GM12878 (cell line): ENCODE measurements around the gene CST2. TPM values are rescaled to one million over a fixed set of nuclear protein-coding genes. Genes with fewer than 3 reads are reported as not detected.

ENCODE experiments used
- ATAC-seq: fragments of 200-7000 bp; cut with Tn5 transposase; 3 replicates; pipeline ENCODE4 v1.9.1; 2020; ENCODE audit warnings: mild to moderate bottlenecking, moderate library complexity
- BruUV-seq: library from RNA; stranded (reverse); fragments of 400-500 nt; replicated peaks from 2 replicates; lab custom pipeline; 2021; lab: Mats Ljungman, UMichigan
- CTCF ChIA-PET: fragments of 300-600 bp; sonication (Branson Sonifier 250); formaldehyde crosslinking; extraction: SDS; loops from one replicate; lab custom pipeline; 2021; ENCODE audit warnings: inconsistent platforms; lab: Yijun Ruan, JAX
- POLR2A ChIA-PET: fragments of 350-600 bp; formaldehyde crosslinking; extraction: SDS; loops from one replicate; lab custom pipeline; 2021; ENCODE audit warnings: inconsistent platforms; lab: Charles Lee
- RAD21 ChIA-PET: fragments of 300-600 bp; sonication (Branson Sonifier 250); formaldehyde crosslinking; loops from one replicate; lab custom pipeline; 2023; ENCODE audit warnings: antibody characterized with exemption; ENCODE audit not compliant: unreplicated experiment; lab: Charles Lee
- SMC1A ChIA-PET: fragments of 300-600 bp; sonication (Branson Sonifier 250); formaldehyde crosslinking; loops from one replicate; lab custom pipeline; 2023; ENCODE audit not compliant: unreplicated experiment, uncharacterized antibody; lab: Charles Lee
- DNase-seq: peaks from one replicate; pipeline ENCODE4 v3.0.0-alpha.2; 2011; ENCODE audit warnings: low read depth, low spot score
- FAIRE-seq: peaks from 3 replicates; lab custom pipeline; 2011; peaks lifted over from hg19 to GRCh38; lab: Jason Lieb, UNC
- H2AFZ ChIP-seq: 2 replicates; pipeline ENCODE4 v1.6.0; 2011; ENCODE audit warnings: low read depth, low read length, control low read depth; ENCODE audit not compliant: control insufficient read depth
- H3K27ac ChIP-seq: 2 replicates; pipeline ENCODE4 v1.5.1; 2011; ENCODE audit warnings: control low read depth; ENCODE audit not compliant: control insufficient read depth, insufficient read depth
- H3K27me3 ChIP-seq, 2 experiments: replicated peaks in 1 of 2; 2 replicates each; pipeline versions ENCODE4 v1.6.0 to v1.6.1; 2011; ENCODE audit warnings: low read length in 1 of 2; ENCODE audit not compliant: control insufficient read depth in 2 of 2, insufficient read depth in 2 of 2
- H3K36me3 ChIP-seq, 2 experiments: 2 replicates each; pipeline ENCODE4 v1.5.1; 2011; ENCODE audit warnings: low read length in 1 of 2; ENCODE audit not compliant: control insufficient read depth in 2 of 2, insufficient read depth in 2 of 2
- H3K4me1 ChIP-seq: 2 replicates; pipeline ENCODE4 v1.6.1; 2011; ENCODE audit warnings: mild to moderate bottlenecking, low read length, moderate library complexity, mixed read lengths; ENCODE audit not compliant: control insufficient read depth, insufficient read depth
- H3K4me2 ChIP-seq: 2 replicates; pipeline ENCODE4 v1.6.0; 2011; ENCODE audit warnings: control low read depth; ENCODE audit not compliant: control insufficient read depth, insufficient read depth
- H3K4me3 ChIP-seq: fragments of 200-600 bp; sonication (generic); 2 replicates; pipeline ENCODE4 v1.5.1; 2016
- H3K79me2 ChIP-seq: 2 replicates; pipeline ENCODE4 v1.6.0; 2011; ENCODE audit warnings: low read length; ENCODE audit not compliant: control insufficient read depth, insufficient read depth
- H3K9ac ChIP-seq: 2 replicates; pipeline ENCODE4 v1.8.0; 2011; ENCODE audit warnings: low read length, control low read depth, mixed read lengths; ENCODE audit not compliant: control insufficient read depth, insufficient read depth
- H3K9me3 ChIP-seq: replicated peaks from 3 replicates; pipeline ENCODE4 v1.5.1; 2011; ENCODE audit warnings: mild to moderate bottlenecking, low read length; ENCODE audit not compliant: control insufficient read depth, insufficient read depth
- H4K20me1 ChIP-seq: 2 replicates; pipeline ENCODE4 v1.6.0; 2011; ENCODE audit not compliant: control insufficient read depth, insufficient read depth
- BRCA1 ChIP-seq: IDR thresholded peaks from 2 replicates; pipeline ENCODE4 v1.6.1; 2011; ENCODE audit warnings: low read depth, low read length, improper control_type of control experiment
- ESRRA ChIP-seq: IDR thresholded peaks from 2 replicates; pipeline ENCODE4 v1.6.1; 2012; ENCODE audit warnings: mild to moderate bottlenecking, low read length, improper control_type of control experiment
- HCFC1 ChIP-seq: fragments of 150-350 bp; IDR thresholded peaks from 2 replicates; pipeline ENCODE4 v1.6.1; 2014; ENCODE audit warnings: low read length
- MXI1 ChIP-seq: fragments of 150-350 bp; IDR thresholded peaks from 2 replicates; pipeline ENCODE4 v1.6.1; 2011; ENCODE audit warnings: low read depth, mild to moderate bottlenecking, inconsistent platforms, low read length, improper control_type of control experiment
- NRF1 ChIP-seq: conservative IDR thresholded peaks from 2 replicates; pipeline ENCODE4 v1.6.1; 2011; ENCODE audit warnings: mild to moderate bottlenecking, low read depth, low read length, improper control_type of control experiment
- SMAD1 ChIP-seq: fragments of 450-650 bp; IDR thresholded peaks from 2 replicates; pipeline ENCODE4 v1.6.1; 2018; ENCODE audit warnings: mild to moderate bottlenecking, low read depth; ENCODE audit not compliant: partially characterized antibody
- SMARCA5 ChIP-seq: fragments of 450-650 bp; IDR thresholded peaks from 2 replicates; pipeline ENCODE4 v1.6.1; 2017; ENCODE audit warnings: mild to moderate bottlenecking
- YY1 ChIP-seq: IDR thresholded peaks from 2 replicates; pipeline ENCODE4 v1.6.1; 2011; ENCODE audit warnings: low read depth, mild to moderate bottlenecking, low read length
- ZNF24 ChIP-seq: fragments of 450-650 bp; IDR thresholded peaks from 2 replicates; pipeline ENCODE4 v1.6.1; 2017; ENCODE audit warnings: antibody characterized with exemption, mild to moderate bottlenecking
- WGBS: methylation state at CpG from one replicate; pipeline ENCODE4 v1.1.6; 2016; ENCODE audit warnings: low lambda C conversion rate; ENCODE audit not compliant: insufficient replicate concordance, insufficient coverage; ENCODE audit errors: missing lambda C conversion rate; 5-methylcytosine and 5-hydroxymethylcytosine counted together
- in situ Hi-C: fragments of 300-500 bp; cut with MboI; formaldehyde crosslinking; loops from 9 replicates; pipeline ENCODE4 v1.14.3; 2018; ENCODE audit warnings: mixed read lengths
- intact Hi-C: fragments of 100-400 bp; cut with micrococcal nuclease; formaldehyde crosslinking; loops from one replicate; pipeline ENCODE4 v1.14.2; 2022; ENCODE audit not compliant: unreplicated experiment
- polyA plus RNA-seq, 11 experiments: library from polyadenylated mRNA; depleted of rRNA in 4 of 11; unstranded in 6 of 11; stranded (reverse) in 5 of 11; fragments of >200 nt; fragmentation: Nextera tagmentation in 4 of 11; fragmentation: Illumina TruSeq in 1 of 11; extraction: Ambion mirVana in 4 of 11; extraction: Trizol in 1 of 11; gene quantifications; 1 replicate in 1 of 11; 2 replicates in 10 of 11; pipeline versions ENCODE4 v1.2.1 to v1.2.3, GENCODE V29; 2011 to 2016; ENCODE audit warnings: inconsistent platforms in 2 of 11, missing spikeins in 2 of 11, low read depth in 1 of 11
- total RNA-seq, 4 experiments: library from RNA; depleted of rRNA in 3 of 4; stranded (reverse); fragments of >200 nt in 3 of 4; fragmentation: Illumina TruSeq in 1 of 4; extraction: Trizol in 1 of 4; gene quantifications; 2 replicates each; pipeline versions ENCODE4 v1.2.1 to v1.2.3, GENCODE V29; 2013 to 2021
- TF ChIP-seq, protein P1 (sequence below): fragments of 450-650 bp; IDR thresholded peaks from 2 replicates; pipeline ENCODE4 v1.6.1; 2014; ENCODE audit warnings: mild to moderate bottlenecking
- TF ChIP-seq, protein P2 (sequence below): fragments of 150-350 bp; IDR thresholded peaks from 2 replicates; pipeline ENCODE4 v1.6.1; 2016; ENCODE audit warnings: low read depth, low read length
- TF ChIP-seq, protein P3 (sequence below): fragments of 450-650 bp; formaldehyde crosslinking; IDR thresholded peaks from 2 replicates; pipeline ENCODE4 v1.4.0; 2022; ENCODE audit warnings: mild to moderate bottlenecking, moderate library complexity

The CST2 gene
- total and polyA plus RNA-seq, 10 of the 15 experiments (the other 5 are each of a cell fraction or from before 2014, with no cell fraction given), result not detected

DNA sequence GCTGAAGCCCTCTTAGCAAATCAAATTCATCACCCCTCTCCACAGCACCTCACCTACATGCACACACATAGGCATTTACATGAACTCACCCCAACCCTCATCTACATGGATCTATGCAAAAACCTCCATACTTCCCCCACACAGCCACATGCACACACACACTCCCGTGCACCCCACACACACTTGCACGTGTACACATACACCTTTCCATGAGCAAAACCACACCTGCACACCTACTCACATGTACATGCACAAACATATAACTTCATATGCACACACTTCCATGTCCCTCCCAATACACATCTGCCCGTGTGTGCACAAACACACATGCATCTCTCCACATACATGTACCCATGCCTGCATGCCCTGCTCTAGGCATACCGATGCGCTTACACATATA, 29.7 kb upstream of the CST2 start:
- H3K4me3 ChIP-seq, result no peak overlapping the region
- DNase-seq, result no peak
- H3K4me1 ChIP-seq, result no peaks in the 10 kb centered on the region
- H3K79me2 ChIP-seq, result no peaks in the 10 kb centered on the region
- intact Hi-C loops, result no loop called here
- H3K9me3 ChIP-seq, result no peaks in the 10 kb centered on the region
- no TSS peak for BruUV-seq
- no peaks in the 10 kb centered on the region for H3K36me3 ChIP-seq
- 44% methylated on average over 5 of the region's 5 CpGs for WGBS
- H3K27ac ChIP-seq, result no peak overlapping the region
- no peak overlapping the region for H3K9ac ChIP-seq
- TF ChIP-seq BRCA1, result no peak
- TF ChIP-seq ZNF24, result no peak
- TF ChIP-seq, protein P1, sequence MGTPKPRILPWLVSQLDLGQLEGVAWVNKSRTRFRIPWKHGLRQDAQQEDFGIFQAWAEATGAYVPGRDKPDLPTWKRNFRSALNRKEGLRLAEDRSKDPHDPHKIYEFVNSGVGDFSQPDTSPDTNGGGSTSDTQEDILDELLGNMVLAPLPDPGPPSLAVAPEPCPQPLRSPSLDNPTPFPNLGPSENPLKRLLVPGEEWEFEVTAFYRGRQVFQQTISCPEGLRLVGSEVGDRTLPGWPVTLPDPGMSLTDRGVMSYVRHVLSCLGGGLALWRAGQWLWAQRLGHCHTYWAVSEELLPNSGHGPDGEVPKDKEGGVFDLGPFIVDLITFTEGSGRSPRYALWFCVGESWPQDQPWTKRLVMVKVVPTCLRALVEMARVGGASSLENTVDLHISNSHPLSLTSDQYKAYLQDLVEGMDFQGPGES, result no peak
- no peak for TF ChIP-seq SMARCA5
- no peak for TF ChIP-seq NRF1
- TF ChIP-seq, protein P2, sequence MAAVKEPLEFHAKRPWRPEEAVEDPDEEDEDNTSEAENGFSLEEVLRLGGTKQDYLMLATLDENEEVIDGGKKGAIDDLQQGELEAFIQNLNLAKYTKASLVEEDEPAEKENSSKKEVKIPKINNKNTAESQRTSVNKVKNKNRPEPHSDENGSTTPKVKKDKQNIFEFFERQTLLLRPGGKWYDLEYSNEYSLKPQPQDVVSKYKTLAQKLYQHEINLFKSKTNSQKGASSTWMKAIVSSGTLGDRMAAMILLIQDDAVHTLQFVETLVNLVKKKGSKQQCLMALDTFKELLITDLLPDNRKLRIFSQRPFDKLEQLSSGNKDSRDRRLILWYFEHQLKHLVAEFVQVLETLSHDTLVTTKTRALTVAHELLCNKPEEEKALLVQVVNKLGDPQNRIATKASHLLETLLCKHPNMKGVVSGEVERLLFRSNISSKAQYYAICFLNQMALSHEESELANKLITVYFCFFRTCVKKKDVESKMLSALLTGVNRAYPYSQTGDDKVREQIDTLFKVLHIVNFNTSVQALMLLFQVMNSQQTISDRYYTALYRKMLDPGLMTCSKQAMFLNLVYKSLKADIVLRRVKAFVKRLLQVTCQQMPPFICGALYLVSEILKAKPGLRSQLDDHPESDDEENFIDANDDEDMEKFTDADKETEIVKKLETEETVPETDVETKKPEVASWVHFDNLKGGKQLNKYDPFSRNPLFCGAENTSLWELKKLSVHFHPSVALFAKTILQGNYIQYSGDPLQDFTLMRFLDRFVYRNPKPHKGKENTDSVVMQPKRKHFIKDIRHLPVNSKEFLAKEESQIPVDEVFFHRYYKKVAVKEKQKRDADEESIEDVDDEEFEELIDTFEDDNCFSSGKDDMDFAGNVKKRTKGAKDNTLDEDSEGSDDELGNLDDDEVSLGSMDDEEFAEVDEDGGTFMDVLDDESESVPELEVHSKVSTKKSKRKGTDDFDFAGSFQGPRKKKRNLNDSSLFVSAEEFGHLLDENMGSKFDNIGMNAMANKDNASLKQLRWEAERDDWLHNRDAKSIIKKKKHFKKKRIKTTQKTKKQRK, result no peak
- TF ChIP-seq HCFC1, result no peak
- TF ChIP-seq YY1, result no peak
- TF ChIP-seq ESRRA, result no peak
- no peak for TF ChIP-seq SMAD1
- TF ChIP-seq MXI1, result no peak
- TF ChIP-seq, protein P3, sequence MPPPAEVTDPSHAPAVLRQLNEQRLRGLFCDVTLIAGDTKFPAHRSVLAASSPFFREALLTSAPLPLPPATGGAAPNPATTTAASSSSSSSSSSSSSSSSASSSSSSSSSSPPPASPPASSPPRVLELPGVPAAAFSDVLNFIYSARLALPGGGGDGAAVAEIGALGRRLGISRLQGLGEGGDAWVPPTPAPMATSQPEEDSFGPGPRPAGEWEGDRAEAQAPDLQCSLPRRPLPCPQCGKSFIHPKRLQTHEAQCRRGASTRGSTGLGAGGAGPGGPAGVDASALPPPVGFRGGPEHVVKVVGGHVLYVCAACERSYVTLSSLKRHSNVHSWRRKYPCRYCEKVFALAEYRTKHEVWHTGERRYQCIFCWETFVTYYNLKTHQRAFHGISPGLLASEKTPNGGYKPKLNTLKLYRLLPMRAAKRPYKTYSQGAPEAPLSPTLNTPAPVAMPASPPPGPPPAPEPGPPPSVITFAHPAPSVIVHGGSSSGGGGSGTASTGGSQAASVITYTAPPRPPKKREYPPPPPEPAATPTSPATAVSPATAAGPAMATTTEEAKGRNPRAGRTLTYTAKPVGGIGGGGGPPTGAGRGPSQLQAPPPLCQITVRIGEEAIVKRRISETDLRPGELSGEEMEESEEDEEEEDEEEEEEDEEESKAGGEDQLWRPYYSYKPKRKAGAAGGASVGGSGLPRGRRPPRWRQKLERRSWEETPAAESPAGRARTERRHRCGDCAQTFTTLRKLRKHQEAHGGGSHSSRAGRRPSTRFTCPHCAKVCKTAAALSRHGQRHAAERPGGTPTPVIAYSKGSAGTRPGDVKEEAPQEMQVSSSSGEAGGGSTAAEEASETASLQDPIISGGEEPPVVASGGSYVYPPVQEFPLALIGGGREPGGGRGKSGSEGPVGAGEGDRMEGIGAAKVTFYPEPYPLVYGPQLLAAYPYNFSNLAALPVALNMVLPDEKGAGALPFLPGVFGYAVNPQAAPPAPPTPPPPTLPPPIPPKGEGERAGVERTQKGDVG (CRISPR knock-in tag), result no peak
- no peaks in the 10 kb centered on the region for H4K20me1 ChIP-seq
- POLR2A ChIA-PET, result no interaction called here
- H3K4me2 ChIP-seq, result no peak overlapping the region
- H2AFZ ChIP-seq, result no peak overlapping the region
- no peaks in the 10 kb centered on the region for H3K27me3 ChIP-seq
- FAIRE-seq, result no peak
- RAD21 ChIA-PET, result no interaction called here
- SMC1A ChIA-PET, result no interaction called here
- CTCF ChIA-PET, result no interaction called here
- in situ Hi-C loops, result no loop called here
- ATAC-seq, result no peak
